OCI-M2 (cell line): ENCODE results near the gene TMEM114.

Experiments used
- DNase-seq: peaks from one replicate; lab custom pipeline; 2025; ENCODE audit not compliant: unreplicated experiment; lab: John Stamatoyannopoulos, UW

TMEM114 gene

DNA sequence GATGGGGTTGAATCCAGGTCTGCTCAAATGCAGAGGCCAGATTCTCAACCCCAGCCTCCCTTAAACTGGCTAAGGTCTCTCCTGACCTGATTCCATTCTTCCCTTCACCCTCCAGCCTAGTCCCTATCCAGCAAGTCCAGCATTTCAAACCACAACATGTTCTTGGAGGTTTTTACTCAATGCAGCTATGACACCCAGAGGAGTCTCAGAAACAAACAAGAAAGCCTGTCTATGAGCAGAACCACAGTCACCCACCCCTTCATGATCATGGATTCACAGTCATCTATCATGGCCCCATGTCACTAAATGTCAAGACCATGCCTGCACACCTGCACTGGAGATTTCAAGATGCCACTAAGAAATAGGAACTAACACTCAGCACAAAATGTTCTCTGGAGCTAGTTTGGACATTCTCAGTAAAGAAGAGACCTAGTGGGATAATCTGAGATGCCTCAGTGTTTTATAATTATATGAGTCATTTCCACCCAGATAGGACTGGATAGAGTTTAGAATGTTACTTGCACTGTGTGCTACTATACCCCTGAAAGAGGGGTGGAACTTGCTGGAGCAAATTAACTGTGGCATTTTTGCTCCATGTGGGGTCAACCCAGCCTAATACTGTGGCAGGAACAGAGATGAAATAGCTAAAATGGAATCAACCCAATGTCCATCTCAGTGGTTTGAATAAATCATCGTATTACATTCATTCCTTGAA, 21.7 kb upstream of the TMEM114 start:
- DNase-seq, result no peak

DNA sequence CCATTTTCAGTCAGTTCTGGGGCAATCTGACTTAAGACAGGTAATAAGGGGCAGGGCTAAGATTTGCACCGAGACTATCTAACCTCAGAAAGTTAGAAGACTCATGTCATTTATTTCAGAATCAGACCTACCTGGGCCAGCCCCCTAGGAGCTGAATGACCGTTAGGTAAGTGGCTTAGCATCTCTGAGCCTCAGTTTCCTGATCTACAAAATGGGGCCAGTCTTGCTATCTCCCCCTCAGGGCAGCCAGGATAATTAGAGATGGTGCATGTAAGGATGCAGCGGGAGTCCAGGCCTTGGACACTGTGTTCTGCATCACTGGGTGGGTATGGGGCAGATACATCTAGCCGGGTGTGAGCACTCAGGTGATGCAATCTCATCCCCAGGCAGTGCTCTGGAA, 20.8 kb upstream of the TMEM114 start:
- DNase-seq, result no peak

DNA sequence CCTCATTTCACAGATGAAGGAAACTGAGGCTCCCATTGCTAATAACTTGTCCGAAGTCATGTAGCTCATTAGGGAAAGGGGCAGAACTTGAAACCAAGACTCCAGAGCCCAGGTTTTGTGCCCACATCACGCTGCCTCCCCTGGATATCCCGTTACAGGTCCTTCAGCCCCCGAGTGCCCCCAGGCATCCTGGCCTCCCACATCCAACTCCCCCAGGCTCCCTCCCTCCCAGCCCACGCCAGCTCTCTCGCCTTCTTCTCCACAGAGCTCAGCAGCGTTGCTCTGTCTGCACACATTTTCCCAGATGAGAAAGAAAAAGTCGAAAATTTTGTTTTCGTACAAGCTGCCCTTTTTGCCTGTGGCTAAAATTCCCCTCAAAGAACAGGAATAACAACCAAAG, 16.9 kb upstream of the TMEM114 start:
- DNase-seq, result no peak

DNA sequence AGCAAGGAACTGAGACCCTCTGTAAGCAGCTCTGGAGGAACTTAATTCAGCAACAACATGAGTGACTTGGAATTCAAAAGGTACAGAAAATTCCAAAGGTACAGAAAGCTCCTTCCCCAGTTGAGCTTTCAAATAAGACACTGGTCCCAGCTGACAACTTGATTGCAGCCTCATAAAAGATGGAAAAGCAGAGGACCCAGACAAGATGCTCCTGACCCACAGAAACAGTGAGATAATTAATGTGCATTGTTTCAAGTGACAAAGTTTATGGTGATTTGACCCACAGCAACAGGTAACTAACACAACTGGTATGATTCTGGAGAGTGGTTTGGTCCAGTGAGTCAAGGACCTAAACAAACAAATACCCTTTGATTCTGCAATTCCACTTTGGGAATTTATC, 15.2 kb upstream of the TMEM114 start:
- DNase-seq, result no peak

DNA sequence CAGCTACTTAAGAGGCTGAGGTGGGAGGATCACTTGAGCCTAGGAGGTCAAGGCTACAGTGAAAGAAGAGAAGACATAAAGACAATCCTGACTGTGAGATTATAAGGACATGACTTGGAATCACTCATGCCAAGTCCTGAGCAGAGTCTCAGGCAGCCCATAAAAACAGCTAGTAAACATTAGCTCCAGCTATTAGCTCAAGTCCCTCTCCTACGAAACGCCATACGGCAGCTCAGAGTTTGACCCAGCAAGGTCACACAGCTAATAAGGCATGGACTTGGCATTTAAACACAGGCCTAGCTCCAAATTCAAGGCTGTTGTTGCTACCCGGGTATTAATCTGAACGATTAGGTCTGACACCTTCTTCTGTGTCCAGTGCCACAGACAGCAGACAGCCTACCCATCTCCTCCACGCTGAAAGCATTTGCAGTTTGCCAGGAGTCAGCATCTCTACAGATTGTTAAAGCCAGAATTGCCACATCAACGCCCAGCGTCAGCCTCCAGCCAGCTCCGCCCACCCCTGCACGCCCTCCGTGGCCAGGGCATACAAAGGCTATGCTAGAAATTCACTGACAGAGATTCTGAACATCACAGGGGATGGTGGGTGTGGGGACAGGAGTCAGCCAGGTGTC, 9.9 kb upstream of the TMEM114 start:
- no peak for DNase-seq

DNA sequence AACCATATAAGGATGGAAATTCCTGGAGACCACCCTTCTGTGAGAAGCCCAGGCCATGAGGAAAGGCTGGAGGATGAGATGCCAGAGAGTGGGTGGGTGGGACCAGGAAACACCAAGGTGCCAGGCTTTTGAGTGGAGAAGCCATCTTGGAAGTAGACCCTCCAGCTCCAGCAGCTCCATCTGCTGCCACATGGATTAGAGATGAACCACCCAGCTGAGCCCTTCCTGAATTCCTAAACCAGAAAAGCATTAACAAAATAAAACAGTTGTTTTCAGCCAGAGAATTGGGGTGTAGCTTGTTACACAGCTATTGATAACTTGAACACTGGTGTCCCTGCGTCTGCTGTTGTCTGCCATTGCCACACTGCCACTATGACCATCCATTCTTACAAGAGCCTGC, 6.3 kb upstream of the TMEM114 start:
- no peak for DNase-seq

DNA sequence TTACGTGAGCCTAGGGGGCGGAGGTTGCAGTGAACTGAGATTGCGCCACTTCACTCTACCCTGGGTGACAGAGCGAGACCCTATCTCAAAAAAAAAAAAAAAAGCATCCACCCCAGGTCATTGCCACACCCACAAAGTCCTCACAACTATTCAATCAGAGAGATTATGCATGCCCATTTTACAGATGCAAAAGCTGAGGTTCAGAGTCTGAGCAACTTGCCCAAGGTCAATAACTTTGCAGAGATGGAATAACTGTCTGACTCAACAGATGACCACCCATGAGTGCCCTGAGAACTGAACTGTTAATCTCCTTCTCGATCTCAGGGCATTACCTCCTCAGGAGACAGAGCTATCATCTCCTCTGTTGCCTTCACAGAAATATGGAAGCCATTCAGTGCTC, 5.5 kb upstream of the TMEM114 start:
- DNase-seq, result no peak

DNA sequence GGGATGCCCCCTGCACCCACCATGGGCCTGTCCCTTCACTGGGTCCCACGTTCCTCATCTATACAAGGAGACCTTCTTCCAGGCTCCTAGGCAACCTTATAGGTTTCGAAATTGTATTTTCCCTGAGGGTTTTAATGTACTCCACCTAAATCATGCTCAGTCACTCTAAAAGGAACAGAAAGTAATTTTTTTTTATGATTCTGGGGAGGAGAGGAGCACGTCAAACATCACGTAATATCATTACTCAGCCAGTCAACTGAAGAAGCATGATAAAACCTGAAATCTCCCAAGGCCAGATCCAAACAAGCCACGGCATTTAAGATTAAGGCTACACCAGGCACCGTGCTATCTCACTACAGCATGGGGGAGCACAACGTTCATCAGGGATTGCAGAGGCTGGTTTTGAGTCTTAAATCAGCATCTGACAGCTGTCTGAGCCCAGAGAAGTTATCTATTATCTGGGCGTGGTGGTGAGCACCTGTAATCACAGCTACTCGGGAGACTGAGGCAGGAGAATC, 3.9 kb upstream of the TMEM114 start:
- no peak for DNase-seq

DNA sequence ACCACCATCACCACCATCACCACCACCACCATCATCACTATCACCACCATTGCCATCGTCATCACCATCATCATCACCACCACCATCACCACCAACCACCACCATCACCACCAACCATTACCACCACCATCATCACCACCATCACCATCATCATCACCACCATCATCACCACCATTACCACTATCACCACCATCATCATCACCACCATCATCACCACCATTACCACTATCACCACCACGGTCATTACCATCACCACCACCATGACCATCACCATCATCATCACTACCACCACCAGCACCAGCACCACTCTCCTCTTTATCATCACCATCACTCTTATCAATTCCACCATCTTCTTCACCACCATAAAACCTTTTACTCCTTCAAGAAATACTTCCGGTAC, 1.1 kb upstream of the TMEM114 start:
- no peak for DNase-seq

DNA sequence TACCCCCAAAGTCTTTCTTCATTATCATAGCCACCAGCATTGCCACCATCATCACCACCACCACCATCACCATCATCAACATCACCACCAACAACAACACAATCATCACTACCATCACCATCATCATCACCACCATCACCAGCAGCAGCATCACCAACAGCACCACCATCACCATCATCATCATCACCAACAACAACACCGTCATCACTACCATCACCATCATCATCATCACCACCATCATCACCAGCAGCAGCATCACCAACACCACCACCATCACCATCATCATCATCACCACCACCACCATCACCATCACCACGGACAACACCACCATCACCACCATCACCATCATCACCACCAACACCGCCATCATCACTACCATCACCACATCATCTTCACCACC, 500 bp upstream of the TMEM114 start:
- DNase-seq, result no peak

DNA sequence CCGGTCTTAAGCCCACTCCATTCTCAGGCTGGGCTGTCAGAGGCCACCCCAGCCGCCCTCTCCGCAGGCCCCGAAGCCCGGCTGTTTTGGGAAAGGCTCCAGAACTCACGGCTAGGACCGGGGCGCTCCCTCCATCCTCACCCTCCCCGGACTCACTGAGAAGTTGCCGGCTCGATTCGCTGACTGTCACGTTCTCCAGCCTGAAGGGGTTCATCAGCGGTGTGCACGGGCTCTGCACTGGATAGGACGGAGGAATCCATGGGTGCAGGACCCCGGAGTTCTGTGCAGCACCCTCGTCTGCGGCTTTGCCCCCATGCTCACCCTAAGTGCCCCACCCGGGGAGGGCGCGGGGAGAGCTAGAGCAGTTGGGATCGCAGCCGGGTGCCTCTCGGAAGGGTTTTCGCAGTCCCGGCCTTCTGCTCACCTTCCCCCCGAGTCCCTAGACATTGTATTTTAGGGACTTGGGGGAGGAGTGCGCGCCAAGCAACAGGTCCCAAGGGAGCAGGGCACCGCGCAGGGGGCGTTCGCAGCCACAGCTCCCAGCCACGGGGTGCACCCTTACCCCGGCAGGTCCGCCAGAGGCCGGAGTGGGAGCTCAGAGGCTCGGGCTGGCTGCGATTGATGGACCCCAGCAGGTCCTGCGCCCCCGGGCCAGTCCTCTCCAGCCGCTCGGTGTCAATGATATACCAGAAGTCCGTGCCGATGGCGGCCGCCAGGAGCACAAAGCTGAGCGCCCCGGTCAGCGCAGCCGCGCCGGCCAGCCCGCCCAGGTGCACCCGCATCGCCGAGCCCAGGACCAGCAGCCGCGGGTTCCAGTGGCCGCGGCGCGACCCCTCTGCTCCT, 1.0 kb downstream of the TMEM114 start:
- DNase-seq, result no peak

DNA sequence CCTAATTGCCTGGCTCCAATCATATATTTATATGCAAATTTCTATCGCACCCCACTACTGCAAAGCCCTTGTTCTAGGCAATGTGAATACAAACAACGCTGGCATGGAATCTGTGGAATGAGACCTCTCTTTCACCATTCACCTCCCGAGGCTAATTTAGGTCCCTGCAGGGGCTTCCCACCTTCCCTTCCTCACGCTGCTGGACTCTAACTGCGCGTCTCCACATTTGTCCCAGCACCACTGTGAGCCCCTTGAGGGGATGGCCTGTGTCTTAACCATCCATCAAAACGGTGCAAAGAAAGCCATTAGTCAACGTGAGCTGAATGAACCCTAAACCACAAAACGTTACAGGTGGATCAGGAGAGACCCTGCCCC, 1.6 kb downstream of the TMEM114 start:
- DNase-seq, result no peak

DNA sequence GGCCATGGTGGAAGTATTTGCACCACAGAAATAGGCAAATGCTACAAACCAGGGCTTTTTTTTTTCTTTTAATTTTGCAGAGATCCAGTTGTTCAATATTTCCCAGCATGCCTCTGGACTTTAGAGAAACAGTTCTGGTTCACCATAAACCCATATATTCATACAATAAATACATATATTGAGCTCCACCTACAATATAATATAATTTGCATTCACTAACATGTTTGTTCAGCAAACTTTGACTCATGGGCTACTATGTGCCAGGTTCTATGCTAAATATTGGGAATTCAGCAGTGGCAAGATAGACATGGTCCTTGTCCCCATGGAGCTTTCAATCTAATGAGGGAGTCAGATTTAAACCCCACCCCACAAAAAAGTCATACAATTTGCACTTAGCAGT, 3.2 kb downstream of the TMEM114 start:
- DNase-seq, result no peak

DNA sequence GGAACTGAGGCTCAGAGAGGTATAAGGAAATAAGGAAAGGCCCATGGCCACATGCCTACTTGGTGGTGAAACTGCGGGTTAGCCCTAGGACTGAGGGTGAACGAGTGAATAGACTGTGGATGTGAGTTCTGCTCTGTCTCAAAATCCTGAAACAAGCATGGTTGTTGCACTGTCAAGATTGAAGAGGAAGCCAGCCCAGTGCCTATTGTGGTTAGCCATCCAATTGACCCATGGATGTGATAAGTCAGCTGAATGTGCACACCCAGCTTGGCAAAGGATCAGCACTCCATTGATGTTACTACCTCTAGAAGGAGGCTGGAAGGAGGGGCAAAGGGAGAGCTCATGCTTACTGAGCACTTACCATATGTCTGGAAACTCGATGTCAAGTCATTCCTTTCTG, 4.5 kb downstream of the TMEM114 start:
- no peak for DNase-seq

DNA sequence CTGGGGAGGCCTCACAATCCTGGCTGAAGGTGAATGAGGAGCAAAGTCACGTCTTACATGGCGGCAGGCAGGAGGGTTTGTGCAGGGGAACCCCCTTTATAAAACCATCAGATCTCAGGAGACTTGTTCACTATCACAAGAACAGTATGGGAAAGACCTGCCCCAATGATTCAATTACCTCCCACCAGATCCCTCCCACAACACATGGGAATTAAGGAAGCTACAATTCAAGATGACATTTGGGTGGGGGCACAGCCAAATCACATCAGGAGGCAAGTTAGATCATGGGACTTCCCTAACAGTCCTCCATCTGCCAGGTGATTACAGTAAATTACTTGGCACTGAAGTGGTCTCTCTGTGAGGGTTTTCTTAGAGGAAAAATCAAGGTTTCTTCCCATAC, 5.3 kb downstream of the TMEM114 start:
- no peak for DNase-seq

DNA sequence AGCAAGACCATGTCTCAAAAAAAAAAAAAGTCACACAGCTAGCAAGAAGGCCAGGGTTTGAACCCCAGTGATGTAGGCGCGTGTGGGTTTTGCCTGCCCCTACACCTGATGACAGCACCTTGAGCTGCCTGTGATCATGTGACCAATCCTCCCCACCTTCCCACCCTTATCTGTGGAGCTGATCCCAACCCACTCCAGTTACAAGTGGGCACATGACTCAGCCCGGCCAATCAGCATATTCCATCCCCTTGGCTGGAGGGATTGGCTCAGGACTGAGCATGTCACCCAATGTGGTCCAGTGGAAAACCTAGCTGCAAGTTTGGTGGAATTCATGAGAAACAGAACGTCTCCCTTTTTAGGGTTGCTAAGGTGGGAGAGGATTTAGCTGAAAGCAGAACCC, 6.6 kb downstream of the TMEM114 start:
- no peak for DNase-seq

DNA sequence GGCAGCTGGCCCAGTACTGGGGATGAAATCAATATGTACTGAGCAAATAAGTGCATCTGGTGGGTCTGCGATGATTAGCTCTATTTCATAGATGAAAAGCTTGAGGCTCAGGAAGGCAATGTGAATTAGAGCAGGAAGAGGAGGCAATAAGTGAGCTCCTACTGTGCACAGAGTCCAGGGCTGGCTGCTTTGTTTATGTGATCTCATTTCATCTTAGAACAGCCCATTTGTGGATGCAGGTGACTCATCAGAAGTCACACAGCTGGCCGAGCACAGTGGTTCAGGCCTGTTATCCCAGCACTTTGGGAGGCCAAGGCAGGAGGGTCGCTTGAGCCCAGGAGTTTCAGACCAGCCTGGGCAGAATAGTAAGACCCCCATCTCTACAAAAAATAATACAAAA, 7.1 kb downstream of the TMEM114 start:
- no peak for DNase-seq

DNA sequence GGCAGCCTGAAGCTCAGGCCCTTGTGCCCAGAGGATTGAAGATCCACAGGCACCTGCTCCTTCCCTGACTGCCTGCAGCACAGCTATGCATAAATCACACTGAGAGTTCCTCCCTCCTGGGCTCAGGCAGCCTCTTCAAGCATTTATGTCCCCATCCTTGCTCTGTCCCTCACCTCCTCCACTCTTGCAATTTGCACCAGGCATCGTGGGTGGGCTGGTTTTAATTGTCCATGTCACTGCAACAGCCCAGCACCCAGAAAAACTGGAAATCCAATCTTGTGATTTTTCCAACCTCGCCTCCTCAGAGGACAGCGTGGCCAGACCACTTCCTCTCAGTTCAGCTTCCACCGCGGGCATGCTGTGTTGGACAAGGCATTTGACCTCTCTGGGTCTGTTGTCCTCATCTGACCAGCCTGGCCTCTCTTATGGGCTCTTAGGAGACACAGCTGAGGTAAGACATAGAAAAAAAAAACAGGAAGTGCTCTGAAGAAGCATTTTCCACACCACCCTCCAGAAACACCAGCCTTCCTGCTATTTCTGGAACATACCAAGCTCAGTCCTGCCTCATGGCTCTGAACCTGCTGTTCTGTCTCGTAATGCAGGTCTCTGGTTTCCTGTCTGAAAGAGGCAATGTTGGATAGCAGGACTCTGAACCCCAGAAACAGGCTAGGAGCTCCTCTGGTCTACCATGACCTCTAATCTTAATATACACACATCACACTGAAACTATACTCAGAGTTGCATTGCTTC, 8.3 kb downstream of the TMEM114 start:
- DNase-seq, result no peak

DNA sequence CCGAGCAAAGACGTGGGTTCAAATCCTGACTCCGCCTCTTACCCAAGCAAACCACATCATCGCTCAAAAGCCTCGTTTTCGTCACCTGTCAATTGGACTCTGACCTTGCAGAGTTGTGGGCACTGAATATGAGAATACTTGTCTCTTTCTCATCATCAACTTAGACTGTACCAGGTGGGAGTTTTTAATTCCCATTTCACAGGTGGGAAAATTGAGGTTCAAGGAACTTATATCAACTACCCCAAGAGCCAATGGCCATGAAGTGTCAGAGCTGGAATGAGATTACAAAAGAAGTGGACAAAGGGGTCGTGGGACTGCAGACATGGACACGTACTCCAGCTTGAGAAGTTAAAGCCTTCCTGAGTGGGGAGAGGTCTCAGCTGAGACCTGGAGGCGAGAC, 10.8 kb downstream of the TMEM114 start:
- no peak for DNase-seq

DNA sequence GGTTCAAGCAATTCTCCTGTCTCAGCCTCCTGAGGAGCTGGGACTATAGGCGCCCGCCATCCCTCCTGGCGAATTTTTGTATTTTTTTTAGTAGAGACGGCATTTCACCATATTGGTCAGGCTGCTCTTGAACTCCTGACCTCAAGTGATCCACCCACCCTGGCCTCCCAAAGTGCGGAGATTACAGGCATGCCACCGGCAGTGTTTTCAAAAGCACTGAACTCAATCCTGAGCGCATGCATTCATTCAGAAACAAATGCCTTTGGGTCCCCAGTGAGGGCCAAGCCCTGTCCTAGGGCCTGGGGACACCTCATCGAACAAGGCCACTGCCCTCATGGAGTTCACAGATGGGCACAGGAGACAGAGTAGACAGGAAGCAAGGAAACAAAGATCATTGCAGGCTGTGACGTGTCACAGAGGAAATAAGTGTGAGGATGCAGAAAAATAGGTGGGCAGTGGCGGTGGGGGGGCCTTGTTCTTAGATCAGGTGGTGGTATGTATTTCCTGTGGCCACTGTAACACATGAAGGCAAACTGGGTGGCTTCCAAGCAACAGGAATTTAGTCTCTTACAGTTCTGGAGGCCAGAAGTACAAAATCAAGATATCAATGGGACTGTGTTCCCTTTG, 12.5 kb downstream of the TMEM114 start:
- no peak for DNase-seq
